ENCODE measurements around the gene KASH5.

KASH5 gene

DNA sequence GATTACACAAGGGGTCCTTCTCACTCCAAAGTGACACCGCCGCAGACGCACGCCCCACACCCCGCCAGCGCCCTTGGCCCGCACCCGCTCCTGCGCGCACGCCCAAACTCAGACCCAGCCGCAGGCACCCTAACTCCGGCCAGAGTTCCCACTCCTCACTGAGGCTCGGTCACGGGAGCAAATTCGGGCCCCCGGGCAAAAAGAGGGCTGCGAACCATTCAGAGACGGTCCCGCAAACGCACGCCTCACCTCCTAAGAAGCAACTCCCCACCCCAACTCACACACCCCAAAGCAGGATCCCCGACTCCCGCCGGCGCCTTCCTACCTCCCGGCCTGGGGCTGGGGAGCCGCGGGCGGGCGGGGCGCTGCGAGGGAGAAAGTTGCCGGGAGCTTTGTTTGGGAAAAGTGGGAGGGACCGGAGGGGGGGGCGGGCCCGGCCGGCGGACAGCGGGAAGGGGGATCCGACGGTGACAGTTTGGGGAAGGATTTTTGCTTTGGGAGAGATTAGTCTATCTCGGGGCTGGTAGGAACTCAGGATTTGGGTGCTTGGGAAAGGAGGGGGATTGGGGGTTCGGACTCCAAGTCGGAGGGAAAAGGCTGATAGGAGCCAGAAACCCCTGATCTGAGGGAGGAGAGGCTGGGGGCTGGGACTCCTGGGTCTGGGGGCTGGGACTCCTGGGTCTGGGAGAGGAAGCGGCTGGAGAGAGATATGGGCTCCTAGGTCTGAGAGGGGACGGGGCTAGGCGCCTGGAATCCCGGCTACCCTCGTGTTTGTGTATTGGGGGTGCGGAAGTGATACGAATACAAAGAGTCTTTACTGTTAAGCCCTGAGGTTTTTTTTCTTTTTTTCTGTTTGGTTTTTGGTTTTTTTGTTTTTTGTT, 25.8 kb upstream of the KASH5 start, which contains the start of gene TEAD2:
TSS of gene TEAD2 (minus strand) at position 369 of the 881 bp plus-strand sequence. CDS start 2,341 bp downstream, outside the sequence.
- H2AFZ ChIP-seq, result peak within 1 kb of the TSS; percentile 85
- peak within 1 kb of the TSS; percentile 69 for H3K27ac ChIP-seq
- no peak within 1 kb of the TSS for H3K9ac ChIP-seq
- no peaks in the 10 kb centered on the region for H3K79me2 ChIP-seq
- H3K27me3 ChIP-seq (ENCODE audit: control insufficient read depth, insufficient read depth, low read length), result no peaks in the 10 kb centered on the region
- H3K4me1 ChIP-seq, result peaks cover 2% of the 10 kb centered on the region
- H3K4me2 ChIP-seq (ENCODE audit: low read length), result peak within 1 kb of the TSS; percentile 95
- H3K4me3 ChIP-seq (ENCODE audit: low read depth, low read length), result peak within 1 kb of the TSS; percentile 86
- TF ChIP-seq, protein P1, sequence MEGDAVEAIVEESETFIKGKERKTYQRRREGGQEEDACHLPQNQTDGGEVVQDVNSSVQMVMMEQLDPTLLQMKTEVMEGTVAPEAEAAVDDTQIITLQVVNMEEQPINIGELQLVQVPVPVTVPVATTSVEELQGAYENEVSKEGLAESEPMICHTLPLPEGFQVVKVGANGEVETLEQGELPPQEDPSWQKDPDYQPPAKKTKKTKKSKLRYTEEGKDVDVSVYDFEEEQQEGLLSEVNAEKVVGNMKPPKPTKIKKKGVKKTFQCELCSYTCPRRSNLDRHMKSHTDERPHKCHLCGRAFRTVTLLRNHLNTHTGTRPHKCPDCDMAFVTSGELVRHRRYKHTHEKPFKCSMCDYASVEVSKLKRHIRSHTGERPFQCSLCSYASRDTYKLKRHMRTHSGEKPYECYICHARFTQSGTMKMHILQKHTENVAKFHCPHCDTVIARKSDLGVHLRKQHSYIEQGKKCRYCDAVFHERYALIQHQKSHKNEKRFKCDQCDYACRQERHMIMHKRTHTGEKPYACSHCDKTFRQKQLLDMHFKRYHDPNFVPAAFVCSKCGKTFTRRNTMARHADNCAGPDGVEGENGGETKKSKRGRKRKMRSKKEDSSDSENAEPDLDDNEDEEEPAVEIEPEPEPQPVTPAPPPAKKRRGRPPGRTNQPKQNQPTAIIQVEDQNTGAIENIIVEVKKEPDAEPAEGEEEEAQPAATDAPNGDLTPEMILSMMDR (IDR thresholded peaks at IDR 0.05), result no peak
- H3K36me3 ChIP-seq (ENCODE audit: control insufficient read depth, insufficient read depth, low read length), result no peaks in the 10 kb centered on the region
- H3K9me3 ChIP-seq (ENCODE audit: control insufficient read depth, low read length), result no peaks in the 10 kb centered on the region

DNA sequence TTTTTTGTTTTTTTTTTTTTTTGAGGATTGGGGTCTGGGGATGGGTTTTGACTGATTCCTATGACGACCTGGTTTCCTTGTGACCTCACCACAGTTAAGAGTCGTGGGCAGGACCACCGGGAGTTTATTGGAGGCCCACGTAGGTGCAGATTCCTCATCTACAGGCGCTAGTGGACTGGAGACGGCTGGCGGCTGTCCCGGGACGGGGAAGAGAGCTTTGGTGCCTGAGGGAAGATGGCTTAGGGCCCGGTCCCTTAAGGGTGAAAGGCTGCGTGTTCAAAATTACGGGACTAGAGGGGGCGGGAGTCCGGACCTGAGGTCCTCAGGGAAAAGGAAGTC, 25.2 kb upstream of the KASH5 start:
- no peak overlapping the region for H3K9ac ChIP-seq
- no peaks in the 10 kb centered on the region for H3K36me3 ChIP-seq (ENCODE audit: control insufficient read depth, insufficient read depth, low read length)
- TF ChIP-seq, protein P1 (IDR thresholded peaks at IDR 0.05), result no peak
- peaks cover 2% of the 10 kb centered on the region for H3K4me1 ChIP-seq
- peak overlapping the region; percentile 95 for H3K4me2 ChIP-seq (ENCODE audit: low read length)
- no peaks in the 10 kb centered on the region for H3K9me3 ChIP-seq (ENCODE audit: control insufficient read depth, low read length)
- H2AFZ ChIP-seq, result peak overlapping the region; percentile 85
- H3K4me3 ChIP-seq (ENCODE audit: low read depth, low read length), result peak overlapping the region; percentile 86
- peak overlapping the region; percentile 59 for H3K27ac ChIP-seq
- H3K79me2 ChIP-seq, result no peaks in the 10 kb centered on the region
- H3K27me3 ChIP-seq (ENCODE audit: control insufficient read depth, insufficient read depth, low read length), result no peaks in the 10 kb centered on the region

DNA sequence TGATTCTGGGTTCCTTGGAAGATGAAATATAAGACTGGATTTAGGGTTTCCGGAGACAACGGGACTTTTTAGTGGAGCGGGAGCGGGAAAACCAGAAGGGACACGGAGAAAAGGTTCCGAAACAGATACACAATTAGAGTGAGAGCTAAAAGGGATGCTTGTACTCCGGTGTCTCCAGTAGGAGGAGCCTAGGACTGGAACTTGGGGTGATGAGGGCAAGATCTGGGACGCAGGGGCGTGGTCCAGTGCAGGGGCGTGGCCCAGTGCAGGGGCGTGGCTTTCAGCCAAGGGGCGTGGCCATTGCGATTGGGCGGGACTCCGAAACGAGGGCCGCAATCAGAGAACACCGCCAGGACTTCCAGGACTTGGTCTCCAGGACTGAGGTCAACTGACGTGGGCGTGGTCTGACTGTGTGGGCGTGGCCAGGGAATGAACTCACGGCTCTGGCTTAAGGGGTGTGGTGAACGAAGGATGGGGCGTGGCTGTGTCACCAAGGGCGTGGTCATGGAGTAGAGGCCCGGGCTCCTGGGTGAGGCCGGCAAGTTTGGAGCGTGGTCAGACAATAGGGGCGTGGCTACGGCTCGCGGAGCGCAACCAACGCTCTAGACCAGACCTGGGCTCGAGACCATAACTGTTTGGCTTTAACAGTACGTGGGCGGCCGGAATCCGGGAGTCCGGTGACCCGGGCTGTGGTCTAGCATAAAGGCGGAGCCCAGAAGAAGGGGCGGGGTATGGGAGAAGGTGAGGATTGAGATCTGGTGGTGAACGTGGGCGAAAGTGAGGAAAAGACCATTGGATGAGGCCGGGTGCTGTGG, 24.6 kb upstream of the KASH5 start, which contains the start of gene DKKL1:
TSS of gene DKKL1 (plus strand) at position 610 of the 815 bp plus-strand sequence. CDS start at position 732, 122 bp downstream.
- TF ChIP-seq, protein P1 (IDR thresholded peaks at IDR 0.05), result no peak
- Histone ChIP-seq H3K4me3 (ENCODE audit: low read depth, low read length) (peak within 1 kb of the TSS; percentile 86), H3K27me3 (ENCODE audit: control insufficient read depth, insufficient read depth, low read length) (no peaks in the 10 kb centered on the region), H3K9me3 (ENCODE audit: control insufficient read depth, low read length) (no peaks in the 10 kb centered on the region), H2AFZ (peak within 1 kb of the TSS; percentile 85), H3K27ac (peak within 1 kb of the TSS; percentile 59), H3K36me3 (ENCODE audit: control insufficient read depth, insufficient read depth, low read length) (no peaks in the 10 kb centered on the region), H3K4me1 (peaks cover 2% of the 10 kb centered on the region), H3K79me2 (no peaks in the 10 kb centered on the region), H3K9ac (no peak within 1 kb of the TSS), H3K4me2 (ENCODE audit: low read length) (peak within 1 kb of the TSS; percentile 95)

DNA sequence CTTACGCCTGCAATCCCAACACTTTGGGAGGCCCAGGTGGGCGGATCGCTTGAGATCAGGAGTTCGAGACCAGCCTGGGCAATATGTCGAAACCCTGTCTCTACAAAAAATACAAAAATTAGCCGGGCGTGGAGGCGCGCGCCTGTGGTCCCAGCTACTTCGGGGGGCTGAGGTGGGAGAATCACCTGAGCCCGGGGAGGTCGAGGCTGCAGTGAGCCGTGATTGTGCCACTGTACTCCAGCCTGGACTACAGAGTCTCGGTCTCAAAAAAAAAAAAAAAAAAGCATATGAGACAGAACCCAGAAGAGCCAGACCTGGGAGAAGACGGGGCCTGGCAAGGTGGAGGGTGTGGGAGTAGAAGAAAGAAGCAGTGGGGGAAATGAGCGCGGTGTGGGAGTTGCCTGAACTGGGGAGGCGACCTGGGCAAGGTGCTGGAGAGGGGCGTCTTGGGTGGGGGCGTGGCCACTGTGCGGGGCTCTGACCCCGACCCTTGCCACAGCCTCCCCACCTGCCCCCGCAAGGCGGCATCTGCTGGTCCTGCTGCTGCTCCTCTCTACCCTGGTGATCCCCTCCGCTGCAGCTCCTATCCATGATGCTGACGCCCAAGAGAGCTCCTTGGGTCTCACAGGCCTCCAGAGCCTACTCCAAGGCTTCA, 23.8 kb upstream of the KASH5 start:
- peak overlapping the region; percentile 23 for H3K4me3 ChIP-seq (ENCODE audit: low read depth, low read length)
- H3K36me3 ChIP-seq (ENCODE audit: control insufficient read depth, insufficient read depth, low read length), result no peaks in the 10 kb centered on the region
- no peak overlapping the region for H3K27ac ChIP-seq
- no peaks in the 10 kb centered on the region for H3K9me3 ChIP-seq (ENCODE audit: control insufficient read depth, low read length)
- TF ChIP-seq, protein P1 (IDR thresholded peaks at IDR 0.05), result no peak
- H3K4me1 ChIP-seq, result peaks cover 2% of the 10 kb centered on the region
- H3K9ac ChIP-seq, result no peak overlapping the region
- H3K79me2 ChIP-seq, result no peaks in the 10 kb centered on the region
- peak overlapping the region; percentile 23 for H2AFZ ChIP-seq
- H3K4me2 ChIP-seq (ENCODE audit: low read length), result peak overlapping the region; percentile 32
- H3K27me3 ChIP-seq (ENCODE audit: control insufficient read depth, insufficient read depth, low read length), result no peaks in the 10 kb centered on the region
